K562 (cell line): ENCODE measurements around the gene PITPNM3. TPM values are rescaled to one million over a fixed set of nuclear protein-coding genes. Genes with fewer than 3 reads are reported as not detected.

Source experiments
- ATAC-seq: fragments of 200-7000 bp; cut with Tn5 transposase; 3 replicates; pipeline ENCODE4 v1.9.1; 2020; ENCODE audit warnings: moderate library complexity
- BruUV-seq: library from RNA; stranded (reverse); fragments of 400-500 nt; replicated peaks from 2 replicates; lab custom pipeline; 2021; lab: Mats Ljungman, UMichigan
- CTCF ChIA-PET: fragments of 300-600 bp; formaldehyde crosslinking; extraction: SDS; loops from one replicate; lab custom pipeline; 2021; ENCODE audit warnings: low intra/inter-chr PET ratio; lab: Yijun Ruan, JAX
- POLR2A ChIA-PET: fragments of 300-600, 350-650 bp; sonication (Branson Sonifier 250); formaldehyde crosslinking; extraction: SDS; loops from one replicate; lab custom pipeline; 2021; ENCODE audit warnings: antibody characterized with exemption, inconsistent platforms; lab: Yijun Ruan, JAX
- DNase-seq, 4 experiments: peaks; one replicate each; pipeline versions ENCODE4 v3.0.0 to v3.0.0-alpha.2; 2011 to 2018; ENCODE audit warnings: low spot score in 3 of 4, mixed read lengths in 3 of 4; ENCODE audit errors: extremely low read depth in 1 of 4
- FAIRE-seq: peaks from 2 replicates; lab custom pipeline; 2011; peaks lifted over from hg19 to GRCh38; lab: Jason Lieb, UNC
- H2AFZ ChIP-seq: 2 replicates; pipeline ENCODE4 v1.6.0; 2011; ENCODE audit warnings: low read depth, low read length, control low read depth, inconsistent platforms
- H3K27ac ChIP-seq: fragments of 200-600 bp; 3 replicates; pipeline ENCODE4 v1.8.0; 2011; ENCODE audit warnings: low read depth, mild to moderate bottlenecking, control low read depth, inconsistent platforms, low read length, moderate library complexity, mixed read lengths; ENCODE audit errors: extremely low read depth
- H3K27me3 ChIP-seq, 2 experiments: fragments of 300-600 bp in 1 of 2; 2 replicates in 1 of 2; 3 replicates in 1 of 2; pipeline versions ENCODE4 v1.6.0 to v1.8.0; 2011; ENCODE audit warnings: inconsistent platforms in 2 of 2, low read length in 2 of 2, mild to moderate bottlenecking in 1 of 2, mixed read lengths in 1 of 2, moderate library complexity in 1 of 2; ENCODE audit not compliant: control insufficient read depth in 2 of 2, insufficient read depth in 2 of 2
- H3K36me3 ChIP-seq: fragments of 300-600 bp; 3 replicates; pipeline ENCODE4 v1.8.0; 2011; ENCODE audit warnings: mild to moderate bottlenecking, low read length, inconsistent platforms; ENCODE audit not compliant: control insufficient read depth, insufficient read depth
- H3K4me1 ChIP-seq, 2 experiments: fragments of 200-600 bp in 1 of 2; replicated peaks in 1 of 2; 2 replicates in 1 of 2; 3 replicates in 1 of 2; pipeline versions ENCODE4 v1.5.1 to v1.8.0; 2011; ENCODE audit warnings: inconsistent platforms in 2 of 2, low read length in 2 of 2, mild to moderate bottlenecking in 1 of 2, mixed read lengths in 1 of 2, moderate library complexity in 1 of 2; ENCODE audit not compliant: control insufficient read depth in 2 of 2, insufficient read depth in 2 of 2
- H3K4me2 ChIP-seq: 2 replicates; pipeline ENCODE4 v1.6.1; 2011; ENCODE audit warnings: low read length, control low read depth, inconsistent platforms, mixed read lengths; ENCODE audit not compliant: insufficient read depth
- H3K4me3 ChIP-seq: fragments of 200-600 bp; sonication (generic), shearing (Covaris generic); 2 replicates; pipeline ENCODE4 v1.5.1; 2016; ENCODE audit warnings: control low read depth, inconsistent platforms
- H3K79me2 ChIP-seq: fragments of 200-600 bp; 3 replicates; pipeline ENCODE4 v1.8.0; 2011; ENCODE audit warnings: low read length, inconsistent platforms; ENCODE audit not compliant: control insufficient read depth, insufficient read depth
- H3K9ac ChIP-seq, 2 experiments: 2 replicates each; pipeline versions ENCODE4 v1.6.0 to v1.6.1; 2011; ENCODE audit warnings: low read depth in 2 of 2, low read length in 2 of 2, control low read depth in 1 of 2, inconsistent platforms in 1 of 2, mild to moderate bottlenecking in 1 of 2, mixed read lengths in 1 of 2; ENCODE audit not compliant: insufficient read depth in 1 of 2
- H3K9me1 ChIP-seq: one replicate; pipeline ENCODE4 v1.6.0; 2011; ENCODE audit warnings: inconsistent platforms, mild to moderate bottlenecking, low read length, moderate library complexity; ENCODE audit not compliant: control insufficient read depth, insufficient read depth
- H3K9me3 ChIP-seq: replicated peaks from 2 replicates; pipeline ENCODE4 v1.5.1; 2011; ENCODE audit warnings: low read depth, low read length, inconsistent platforms; ENCODE audit not compliant: control insufficient read depth, insufficient read depth
- H4K20me1 ChIP-seq: replicated peaks from 2 replicates; pipeline ENCODE4 v1.6.1; 2011; ENCODE audit warnings: low read length, inconsistent platforms, mixed read lengths; ENCODE audit not compliant: control insufficient read depth, insufficient read depth
- E2F6 ChIP-seq, 2 experiments: IDR thresholded peaks; 2 replicates each; pipeline ENCODE4 v1.6.1; 2011; ENCODE audit warnings: borderline replicate concordance in 1 of 2, control low read depth in 1 of 2, low read depth in 1 of 2, low read length in 1 of 2, mild to moderate bottlenecking in 1 of 2, mixed read lengths in 1 of 2, moderate library complexity in 1 of 2; ENCODE audit not compliant: insufficient read depth in 1 of 2, insufficient read length in 1 of 2, poor library complexity in 1 of 2, severe bottlenecking in 1 of 2; ENCODE audit errors: extremely low read depth in 1 of 2
- EGR1 ChIP-seq: fragments of 450-650 bp; conservative IDR thresholded peaks from 2 replicates; pipeline ENCODE4 v1.6.1; 2017; ENCODE audit warnings: mild to moderate bottlenecking
- ELF1 ChIP-seq: fragments of 200-800 bp; sonication (Bioruptor generic); IDR thresholded peaks from 2 replicates; pipeline ENCODE4 v1.6.1; 2016; ENCODE audit warnings: missing genetic modification characterization, missing compliant biosample characterization
- HLTF ChIP-seq: fragments of 450-650 bp; IDR thresholded peaks from 2 replicates; pipeline ENCODE4 v1.6.1; 2016
- IFI16 ChIP-seq: fragments of 250-450 bp; sonication (Bioruptor Pico); IDR thresholded peaks from 2 replicates; pipeline ENCODE4 v2.1.2; 2022; ENCODE audit warnings: mild to moderate bottlenecking, inconsistent platforms
- MTA1 ChIP-seq: fragments of 450-650 bp; IDR thresholded peaks from 2 replicates; pipeline ENCODE4 v1.6.1; 2017; ENCODE audit warnings: borderline replicate concordance
- PBX2 ChIP-seq, 2 experiments: IDR thresholded peaks in 1 of 2; conservative IDR thresholded peaks in 1 of 2; 2 replicates each; pipeline ENCODE4 v1.6.1; 2016; ENCODE audit warnings: low read depth in 2 of 2, mild to moderate bottlenecking in 1 of 2, missing compliant biosample characterization in 1 of 2, missing genetic modification characterization in 1 of 2, moderate library complexity in 1 of 2
- RBM14 ChIP-seq: fragments of 200-400 bp; formaldehyde crosslinking; IDR thresholded peaks from 2 replicates; pipeline ENCODE4 v1.6.1; 2018; ENCODE audit warnings: low read depth, mild to moderate bottlenecking, low read length, moderate library complexity, borderline replicate concordance; ENCODE audit not compliant: insufficient read depth
- SRSF7 ChIP-seq: fragments of 200-400 bp; formaldehyde crosslinking; optimal IDR thresholded peaks from 2 replicates; pipeline ENCODE3; 2017; ENCODE audit warnings: mild to moderate bottlenecking, low read depth, low read length
- ZNF512 ChIP-seq: IDR thresholded peaks from 2 replicates; pipeline ENCODE4 v1.6.1; 2016; ENCODE audit warnings: missing genetic modification characterization, missing compliant biosample characterization
- WGBS: fragments of 100-300 bp; shearing (Covaris generic); methylation state at CpG from one replicate; pipeline ENCODE4 v1.1.6; 2016; ENCODE audit warnings: low coverage, mixed read lengths; ENCODE audit not compliant: insufficient coverage; ENCODE audit errors: missing lambda C conversion rate; 5-methylcytosine and 5-hydroxymethylcytosine counted together
- in situ Hi-C: fragments of 300-500 bp; cut with MboI; formaldehyde crosslinking; loops from 4 replicates; pipeline ENCODE4 v1.15.0; 2018; ENCODE audit warnings: inconsistent platforms, mixed read lengths
- intact Hi-C: fragments of 100-400 bp; cut with micrococcal nuclease; formaldehyde crosslinking; loops from 2 replicates; pipeline ENCODE4 v1.14.2; 2022
- polyA plus RNA-seq, 8 experiments: library from polyadenylated mRNA; depleted of rRNA in 4 of 8; stranded (reverse) in 5 of 8; unstranded in 3 of 8; fragments of >200 nt; fragmentation: Nextera tagmentation in 2 of 8; fragmentation: Illumina TruSeq in 1 of 8; extraction: Ambion mirVana in 2 of 8; extraction: Trizol in 1 of 8; gene quantifications; 2 replicates each; pipeline versions ENCODE4 v1.2.1 to v1.2.3, GENCODE V29; 2011 to 2014; ENCODE audit warnings: inconsistent platforms in 1 of 8, missing spikeins in 1 of 8
- total RNA-seq, 7 experiments: library from RNA; depleted of rRNA in 6 of 7; stranded (reverse); fragments of >200 nt in 6 of 7; fragmentation: Illumina TruSeq in 2 of 7; extraction: Trizol in 2 of 7; gene quantifications; 2 replicates each; pipeline versions ENCODE4 v1.2.1 to v1.2.3, GENCODE V29; 2011 to 2021; ENCODE audit warnings: low replicate concordance in 1 of 7

PITPNM3 gene
- total and polyA plus RNA-seq, 9 of the 15 experiments (the other 6 are each of a cell fraction or from before 2014, with no cell fraction given): 0.14 to 0.38 (median 0.22) TPM; not detected in 2

GRCh38 chr17:6551869-6552531 lies 4.4 kb downstream of the PITPNM3 start:
- no peak overlapping the region for H3K9ac ChIP-seq
- no peak for ATAC-seq

More at GRCh38 chr17:6551869-6552531, 4.4 kb downstream of the PITPNM3 start:
- no peak overlapping the region for H3K4me2 ChIP-seq
- H3K79me2 ChIP-seq: no peaks in the 10 kb centered on the region
- no TSS peak for BruUV-seq
- no peak overlapping the region for H2AFZ ChIP-seq
- H3K4me3 ChIP-seq: no peak overlapping the region
- H4K20me1 ChIP-seq: peaks cover 4% of the 10 kb centered on the region; the same call in 1 of the 2 replicates
- no peak for TF ChIP-seq RBM14
- TF ChIP-seq PBX2 (CRISPR knock-in tag; IDR thresholded peaks at IDR 0.05; ENCODE audit: low read depth): no peak
- TF ChIP-seq PBX2 (tag; conservative IDR thresholded peaks at IDR 0.05; ENCODE audit: low read depth): no peak
- TF ChIP-seq MTA1: no peak
- TF ChIP-seq SRSF7: no peak
- no peak for TF ChIP-seq IFI16 (CRISPR knock-in tag)
- no peak for TF ChIP-seq ZNF512
- no peak for TF ChIP-seq EGR1
- no peak for TF ChIP-seq ELF1 (tag)
- no peak for TF ChIP-seq HLTF
- no peak for TF ChIP-seq E2F6 (IDR thresholded peaks at IDR 0.05; ENCODE audit: borderline replicate concordance in 1 of 2, extremely low read depth in 1 of 2, insufficient read depth in 1 of 2, insufficient read length in 1 of 2, low read depth in 1 of 2, low read length in 1 of 2, poor library complexity in 1 of 2, severe bottlenecking in 1 of 2)
- intact Hi-C loops: no loop called here
- ChIA-PET CTCF (no interaction called here), POLR2A (no interaction called here)
- no peaks in the 10 kb centered on the region for H3K36me3 ChIP-seq
- peaks cover 13 to 40% of the 10 kb centered on the region in 2 experiments; a peak in 4 of 5 replicates for H3K27me3 ChIP-seq
- WGBS: 4% methylated on average over 4 of the region's 11 CpGs
- H3K9me3 ChIP-seq: no peaks in the 10 kb centered on the region
- H3K9me1 ChIP-seq: no peaks in the 10 kb centered on the region
- H3K27ac ChIP-seq: no peak overlapping the region
- DNase-seq: no peak
- peaks cover 0 to 14% of the 10 kb centered on the region in 2 experiments; a peak in 3 of 5 replicates for H3K4me1 ChIP-seq
- in situ Hi-C loops: no loop called here
- FAIRE-seq: no peak
